ENCODE measurements around the gene SMIM10L1.

- TF ChIP-seq, protein P1, sequence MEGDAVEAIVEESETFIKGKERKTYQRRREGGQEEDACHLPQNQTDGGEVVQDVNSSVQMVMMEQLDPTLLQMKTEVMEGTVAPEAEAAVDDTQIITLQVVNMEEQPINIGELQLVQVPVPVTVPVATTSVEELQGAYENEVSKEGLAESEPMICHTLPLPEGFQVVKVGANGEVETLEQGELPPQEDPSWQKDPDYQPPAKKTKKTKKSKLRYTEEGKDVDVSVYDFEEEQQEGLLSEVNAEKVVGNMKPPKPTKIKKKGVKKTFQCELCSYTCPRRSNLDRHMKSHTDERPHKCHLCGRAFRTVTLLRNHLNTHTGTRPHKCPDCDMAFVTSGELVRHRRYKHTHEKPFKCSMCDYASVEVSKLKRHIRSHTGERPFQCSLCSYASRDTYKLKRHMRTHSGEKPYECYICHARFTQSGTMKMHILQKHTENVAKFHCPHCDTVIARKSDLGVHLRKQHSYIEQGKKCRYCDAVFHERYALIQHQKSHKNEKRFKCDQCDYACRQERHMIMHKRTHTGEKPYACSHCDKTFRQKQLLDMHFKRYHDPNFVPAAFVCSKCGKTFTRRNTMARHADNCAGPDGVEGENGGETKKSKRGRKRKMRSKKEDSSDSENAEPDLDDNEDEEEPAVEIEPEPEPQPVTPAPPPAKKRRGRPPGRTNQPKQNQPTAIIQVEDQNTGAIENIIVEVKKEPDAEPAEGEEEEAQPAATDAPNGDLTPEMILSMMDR (IDR thresholded peaks at IDR 0.05; ENCODE audit: low read depth, low read length, missing input control) = no peak
- no peak for TF ChIP-seq JUND (IDR thresholded peaks at IDR 0.05)
- TF ChIP-seq, protein P2, sequence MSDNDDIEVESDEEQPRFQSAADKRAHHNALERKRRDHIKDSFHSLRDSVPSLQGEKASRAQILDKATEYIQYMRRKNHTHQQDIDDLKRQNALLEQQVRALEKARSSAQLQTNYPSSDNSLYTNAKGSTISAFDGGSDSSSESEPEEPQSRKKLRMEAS (IDR thresholded peaks at IDR 0.05) = no peak
- no peak for TF ChIP-seq TAF1 (conservative IDR thresholded peaks at IDR 0.05)
- no peak for TF ChIP-seq REST (IDR thresholded peaks at IDR 0.05)
- no peak for TF ChIP-seq RAD21 (IDR thresholded peaks at IDR 0.05)
- no peak for TF ChIP-seq SP1 (IDR thresholded peaks at IDR 0.05)
- TF ChIP-seq GABPA (IDR thresholded peaks at IDR 0.05 in 1 of 2, conservative IDR thresholded peaks at IDR 0.05 in 1 of 2) = no peak
Measured at GRCh38 chr12:11164384-11164783, 6.6 kb upstream of the SMIM10L1 start.

All from liver (tissue), 3 donors.